IMR-90 (cell line): ENCODE data around the gene PIGZ. TPM values are rescaled to one million over a fixed set of nuclear protein-coding genes. Genes with fewer than 3 reads are reported as not detected.
A peak's percentile ranks its signal among the peaks of the same experiment; 100 is the strongest.

Source experiments
- ATAC-seq: fragments of 200-7000 bp; cut with Tn5 transposase; 2 replicates; pipeline ENCODE4 v1.9.1; 2020; ENCODE audit warnings: low read depth, mild to moderate bottlenecking, moderate library complexity
- BruUV-seq: library from RNA; stranded (reverse); fragments of 400-500 nt; replicated peaks from 2 replicates; lab custom pipeline; 2021; lab: Mats Ljungman, UMichigan
- CTCF ChIA-PET: fragments of 300-600 bp; formaldehyde crosslinking; extraction: SDS; loops from one replicate; lab custom pipeline; 2021; ENCODE audit warnings: antibody characterized with exemption; lab: Yijun Ruan, JAX
- POLR2A ChIA-PET: fragments of 300-600 bp; sonication (Branson Sonifier 250); formaldehyde crosslinking; loops from one replicate; lab custom pipeline; 2022; ENCODE audit warnings: antibody characterized with exemption; ENCODE audit not compliant: unreplicated experiment; lab: Charles Lee
- DNase-seq: peaks from one replicate; pipeline ENCODE4 v3.0.0; 2013
- H2AFZ ChIP-seq: replicated peaks from 2 replicates; pipeline ENCODE3; 2013; ENCODE audit warnings: low read length, mild to moderate bottlenecking; ENCODE audit not compliant: poor library complexity
- H2AK5ac ChIP-seq: 2 replicates; pipeline ENCODE4 v1.6.1; 2013; ENCODE audit warnings: low read depth, low read length, inconsistent platforms
- H2AK9ac ChIP-seq: replicated peaks from 2 replicates; pipeline ENCODE3; 2013; ENCODE audit warnings: mild to moderate bottlenecking, low read depth, low read length, moderate library complexity; ENCODE audit not compliant: poor library complexity
- H2BK120ac ChIP-seq: 2 replicates; pipeline ENCODE4 v1.6.1; 2013; ENCODE audit warnings: low read depth, low read length, inconsistent platforms
- H2BK15ac ChIP-seq: 3 replicates; pipeline ENCODE4 v1.6.1; 2013; ENCODE audit warnings: low read depth, low read length, inconsistent platforms
- H2BK20ac ChIP-seq: 2 replicates; pipeline ENCODE4 v1.6.1; 2013; ENCODE audit warnings: low read depth, mild to moderate bottlenecking, inconsistent platforms, low read length, moderate library complexity
- H2BK5ac ChIP-seq: 2 replicates; pipeline ENCODE4 v1.6.1; 2013; ENCODE audit warnings: mild to moderate bottlenecking, low read depth, low read length, inconsistent platforms; ENCODE audit not compliant: poor library complexity, severe bottlenecking
- H3K14ac ChIP-seq: replicated peaks from 2 replicates; pipeline ENCODE4 v1.6.1; 2013; ENCODE audit warnings: low read depth, low read length, inconsistent platforms
- H3K18ac ChIP-seq: 2 replicates; pipeline ENCODE4 v1.6.1; 2013; ENCODE audit warnings: low read depth, low read length, control low read depth
- H3K23ac ChIP-seq: 2 replicates; pipeline ENCODE4 v1.6.1; 2013; ENCODE audit warnings: low read depth, low read length, inconsistent platforms
- H3K27ac ChIP-seq: 2 replicates; pipeline ENCODE4 v1.5.1; 2013; ENCODE audit warnings: mild to moderate bottlenecking, control low read depth, low read length; ENCODE audit not compliant: insufficient read depth
- H3K27me3 ChIP-seq: 2 replicates; pipeline ENCODE4 v1.6.1; 2013; ENCODE audit warnings: low read length; ENCODE audit not compliant: control insufficient read depth, insufficient read depth
- H3K36me3 ChIP-seq: 2 replicates; pipeline ENCODE4 v1.6.1; 2013; ENCODE audit warnings: low read length, mixed read lengths; ENCODE audit not compliant: control insufficient read depth, insufficient read depth
- H3K4ac ChIP-seq: 2 replicates; pipeline ENCODE4 v1.6.1; 2013; ENCODE audit warnings: low read depth, low read length, inconsistent platforms
- H3K4me1 ChIP-seq: 2 replicates; pipeline ENCODE4 v1.6.1; 2013; ENCODE audit warnings: low read length, mixed read lengths; ENCODE audit not compliant: control insufficient read depth, insufficient read depth
- H3K4me2 ChIP-seq: 2 replicates; pipeline ENCODE4 v1.6.1; 2013; ENCODE audit warnings: low read depth, mild to moderate bottlenecking, control low read depth, low read length, moderate library complexity
- H3K4me3 ChIP-seq: 2 replicates; pipeline ENCODE4 v1.5.1; 2013; ENCODE audit warnings: low read depth, mild to moderate bottlenecking, control low read depth, low read length, moderate library complexity; ENCODE audit not compliant: insufficient read depth
- H3K56ac ChIP-seq: 2 replicates; pipeline ENCODE4 v1.6.1; 2013; ENCODE audit warnings: low read length, inconsistent platforms; ENCODE audit not compliant: insufficient read depth; ENCODE audit errors: extremely low read depth
- H3K79me1 ChIP-seq, 2 experiments: 2 replicates each; pipeline ENCODE4 v1.6.1; 2013; ENCODE audit warnings: low read length in 2 of 2, inconsistent platforms in 1 of 2, low read depth in 1 of 2
- H3K9ac ChIP-seq: 2 replicates; pipeline ENCODE4 v1.6.1; 2013; ENCODE audit warnings: low read depth, low read length, control low read depth
- H3K9me1 ChIP-seq: 2 replicates; pipeline ENCODE4 v1.6.1; 2013; ENCODE audit warnings: low read length, inconsistent platforms; ENCODE audit not compliant: insufficient read depth
- H3K9me3 ChIP-seq: 2 replicates; pipeline ENCODE4 v1.6.1; 2013; ENCODE audit warnings: low read length; ENCODE audit not compliant: control insufficient read depth, insufficient read depth
- H4K20me1 ChIP-seq: 2 replicates; pipeline ENCODE4 v1.6.1; 2013; ENCODE audit warnings: low read length, inconsistent platforms; ENCODE audit not compliant: insufficient read depth
- H4K5ac ChIP-seq: 2 replicates; pipeline ENCODE4 v1.6.1; 2013; ENCODE audit warnings: mild to moderate bottlenecking, low read depth, low read length, control low read depth
- H4K8ac ChIP-seq, 2 experiments: 2 replicates each; pipeline ENCODE4 v1.6.1; 2013; ENCODE audit warnings: low read depth in 2 of 2, low read length in 2 of 2, control low read depth in 1 of 2, inconsistent platforms in 1 of 2
- H4K91ac ChIP-seq: 2 replicates; pipeline ENCODE4 v1.6.1; 2013; ENCODE audit warnings: low read depth, low read length, inconsistent platforms; ENCODE audit not compliant: insufficient read depth
- BHLHE40 ChIP-seq: fragments of 150-350 bp; IDR thresholded peaks from 2 replicates; pipeline ENCODE4 v1.6.1; 2016; ENCODE audit warnings: mild to moderate bottlenecking, low read depth, low read length
- CHD1 ChIP-seq: IDR thresholded peaks from 2 replicates; pipeline ENCODE4 v1.6.1; 2012; ENCODE audit warnings: low read depth, low read length, improper control_type of control experiment
- CTCF ChIP-seq: conservative IDR thresholded peaks from 2 replicates; pipeline ENCODE4 v1.5.1; 2012; ENCODE audit warnings: mild to moderate bottlenecking, low read depth, low read length, improper control_type of control experiment
- MAFK ChIP-seq: IDR thresholded peaks from 2 replicates; pipeline ENCODE4 v1.6.1; 2012; ENCODE audit warnings: low read depth, low read length, improper control_type of control experiment
- POLR2A ChIP-seq: IDR thresholded peaks from 2 replicates; pipeline ENCODE4 v1.6.1; 2012; ENCODE audit warnings: mild to moderate bottlenecking, low read depth, low read length
- RFX5 ChIP-seq: IDR thresholded peaks from 2 replicates; pipeline ENCODE4 v1.8.0; 2012; ENCODE audit warnings: low read depth, mild to moderate bottlenecking, low read length, moderate library complexity
- SMC3 ChIP-seq: fragments of 150-350 bp; IDR thresholded peaks from 2 replicates; pipeline ENCODE4 v1.6.1; 2016; ENCODE audit warnings: low read depth, mild to moderate bottlenecking, antibody characterized with exemption, low read length, moderate library complexity
- WGBS, 2 experiments: methylation state at CpG; one replicate each; pipeline versions ENCODE4 v1.1.5 to v1.1.7; 2013; ENCODE audit warnings: missing lambda C conversion rate in 2 of 2; ENCODE audit not compliant: insufficient read length in 1 of 2; ENCODE audit errors: extremely low coverage in 2 of 2; 5-methylcytosine and 5-hydroxymethylcytosine counted together
- dilution Hi-C: fragments of 300-500 bp; cut with HindIII; formaldehyde crosslinking; loops from one replicate; pipeline ENCODE4 v1.14.3; 2018; ENCODE audit warnings: low sequenced_read_pairs; ENCODE audit not compliant: unreplicated experiment
- in situ Hi-C: fragments of 300-500 bp; cut with MboI; formaldehyde crosslinking; loops from 3 replicates; pipeline ENCODE4 v1.14.3; 2019; ENCODE audit warnings: low sequenced_read_pairs, inconsistent platforms, mixed read lengths
- intact Hi-C: fragments of 100-400 bp; cut with micrococcal nuclease; formaldehyde crosslinking; loops from 2 replicates; pipeline ENCODE4 v1.10.0; 2022
- polyA plus RNA-seq, 3 experiments: library from polyadenylated mRNA; depleted of rRNA; stranded (reverse); fragments of >200 nt; gene quantifications; 2 replicates each; pipeline ENCODE4 v1.2.3, GENCODE V29; 2012; ENCODE audit warnings: low replicate concordance in 1 of 3
- total RNA-seq: library from RNA; depleted of rRNA; stranded (reverse); fragments of >200 nt; gene quantifications from 2 replicates; pipeline ENCODE4 v1.2.3, GENCODE V29; 2012

Gene PIGZ
- total and polyA plus RNA-seq, 2 of the 4 experiments (the other 2 are of a cell fraction), result 0.18 to 0.86 TPM

- TF ChIP-seq BHLHE40 (no peak), MAFK (no peak), SMC3 (no peak), RFX5 (no peak), CHD1 (no peak), POLR2A (no peak)
These were observed 20.7 kb downstream of the PIGZ start (continued) for GRCh38 chr3:196947860-196948441.

GRCh38 chr3:196947136-196947859 is 21.3 kb downstream of the PIGZ start:
- 85% methylated on average over 5 of the region's 10 CpGs; no CpG with 5 or more reads in 1 of the 2 experiments for WGBS, 2 experiments
- intact Hi-C loops, result loop anchor here (10.0 kb wide), 1 partner anchor 342 kb away; no protein-coding TSS in a partner anchor

More at GRCh38 chr3:196947136-196947859, 21.3 kb downstream of the PIGZ start:
- no peak overlapping the region for H2BK5ac ChIP-seq
- no peak overlapping the region for H3K4me2 ChIP-seq
- H4K5ac ChIP-seq, result no peak overlapping the region
- peaks cover 8% of the 10 kb centered on the region; the same call in 1 of the 2 replicates for H4K20me1 ChIP-seq
- CTCF ChIA-PET, result no interaction called here
- peaks cover 9% of the 10 kb centered on the region for H3K27me3 ChIP-seq
- BruUV-seq, result no TSS peak
- no peak overlapping the region for H3K23ac ChIP-seq
- H3K36me3 ChIP-seq, result peaks cover 3% of the 10 kb centered on the region; the same call in 1 of the 2 replicates
- in situ Hi-C loops (no loop called here), dilution Hi-C loops (no loop called here)
- DNase-seq, result no peak
- no peak overlapping the region for H2AFZ ChIP-seq
- no peaks in the 10 kb centered on the region for H3K9me3 ChIP-seq
- no peak overlapping the region for H3K18ac ChIP-seq
- no peak for ATAC-seq
- H3K4me3 ChIP-seq, result no peak overlapping the region
- H4K8ac ChIP-seq, result no peak overlapping the region
- TF ChIP-seq MAFK, result no peak
- 0 out of 2 replicates have a peak, but pooled peaks have one; percentile 5 for TF ChIP-seq CTCF
- no peak overlapping the region for H3K9ac ChIP-seq
- no peak overlapping the region for H3K4ac ChIP-seq
- no peaks in the 10 kb centered on the region for H3K9me1 ChIP-seq
- no peak overlapping the region for H2BK120ac ChIP-seq
- no peak overlapping the region for H4K91ac ChIP-seq
- H2BK15ac ChIP-seq, result no peak overlapping the region
- H3K14ac ChIP-seq, result no peak overlapping the region
- H3K27ac ChIP-seq, result no peak overlapping the region
- no peak overlapping the region for H3K56ac ChIP-seq
- no peak overlapping the region for H2AK5ac ChIP-seq
- no peak overlapping the region for H2BK20ac ChIP-seq
- H3K4me1 ChIP-seq, result peaks cover 2% of the 10 kb centered on the region; the same call in 1 of the 2 replicates
- no peak overlapping the region for H2AK9ac ChIP-seq
- POLR2A ChIA-PET, result no interaction called here
- peaks cover 0 to 16% of the 10 kb centered on the region in 2 experiments; a peak in 2 of 4 replicates for H3K79me1 ChIP-seq
